ENCODE data around the gene FALEC. TPM values are rescaled to one million over a fixed set of nuclear protein-coding genes. Genes with fewer than 3 reads are reported as not detected.
A peak's percentile ranks its signal among the peaks of the same experiment; 100 is the strongest.

FALEC gene
- polyA plus RNA-seq, 2 of the 4 experiments (the other 2 are of a cell fraction) = 0.36 to 0.80 TPM

- peaks cover 38% of the 10 kb centered on the region for H3K4me1 ChIP-seq
- ATAC-seq (peak; percentile 39 to 48), DNase-seq (ENCODE audit: low read depth in 1 of 2, low spot score in 1 of 2) (peak in 1 of 2 experiments; percentile 67), FAIRE-seq (no peak)
- CTCF ChIA-PET = interaction anchor here (0.8 to 7.4 kb wide), 6 partner anchors 15 to 49 kb away, joined by 3 to 140 read pairs (median 5); no protein-coding TSS in a partner anchor
- no peaks in the 10 kb centered on the region for H3K9me3 ChIP-seq
- peak overlapping the region; percentile 74 for H3K4me2 ChIP-seq
- TF ChIP-seq HMGXB4 (CRISPR knock-in tag; IDR thresholded peaks at IDR 0.05; ENCODE audit: borderline replicate concordance) (no peak), MAX (IDR thresholded peaks at IDR 0.05) (peak; percentile 57; the same call in 1 of the 2 replicates), USF2 (IDR thresholded peaks at IDR 0.05) (peak; percentile 43), HEYL (CRISPR knock-in tag; IDR thresholded peaks at IDR 0.05) (no peak), RNF2 (IDR thresholded peaks at IDR 0.05; ENCODE audit: borderline replicate concordance, low read depth) (no peak), JUN (IDR thresholded peaks at IDR 0.05) (no peak), POLR2AphosphoS2 (conservative IDR thresholded peaks at IDR 0.05; ENCODE audit: low read length) (peak; percentile 81; the same call in 1 of the 2 replicates), KDM5A (IDR thresholded peaks at IDR 0.05) (0 out of 2 replicates have a peak, but pooled peaks have one; percentile 26), FOSL2 (IDR thresholded peaks at IDR 0.05) (peak; percentile 43; the same call in 1 of the 2 replicates), FOSL2 (CRISPR knock-in tag; IDR thresholded peaks at IDR 0.05) (peak; percentile 85)
- peak overlapping the region; percentile 98 for H3K27ac ChIP-seq
- 2% methylated on average over 38 of the region's 50 CpGs for WGBS (ENCODE audit: missing lambda C conversion rate)
- POLR2A ChIA-PET = interaction anchor here (0.6 to 6.3 kb wide), 18 partner anchors 9 to 403 kb away, joined by 3 to 201 read pairs (median 12); partner anchors contain the start of genes ENSA, FALEC and GOLPH3L
- peak overlapping the region; percentile 91 for H3K4me3 ChIP-seq
These were observed 62.9 kb downstream of the FALEC start for GRCh38 chr1:150578272-150579109.

GRCh38 chr1:150579110-150579944, 63.8 kb downstream of the FALEC start, which contains the start of gene MCL1:
Gene MCL1, minus strand, starts transcription at chr1:150579610. Its CDS starts 80 bp downstream, at chr1:150579530.
- DNase-seq (ENCODE audit: low read depth in 1 of 2, low spot score in 1 of 2) (peak; percentile 84 to 96), FAIRE-seq (no peak), ATAC-seq (peak; percentile 90 to 94)
- Histone ChIP-seq H3K4me1 (peaks cover 30% of the 10 kb centered on the region), H3K4me2 (peak within 1 kb of the TSS; percentile 81), H3K4me3 (peak within 1 kb of the TSS; percentile 91), H3K27ac (peak within 1 kb of the TSS; percentile 98), H3K9me3 (no peaks in the 10 kb centered on the region)
- POLR2A ChIA-PET = interaction anchor here (0.6 to 6.3 kb wide), 31 partner anchors 10 to 441 kb away, joined by 3 to 201 read pairs (median 5); partner anchors contain the start of genes ENSA, FALEC, GOLPH3L and MINDY1
- CTCF ChIA-PET = interaction anchor here (0.8 to 7.4 kb wide), 9 partner anchors 10 to 233 kb away, joined by 3 to 140 read pairs (median 3); no protein-coding TSS in a partner anchor
- WGBS (ENCODE audit: missing lambda C conversion rate) = 0% methylated on average over 12 of the region's 94 CpGs
- TF ChIP-seq SMC3 (IDR thresholded peaks at IDR 0.05) = no peak; the same call in 1 of the 3 replicates
- peak; percentile 71 to 72 for TF ChIP-seq CEBPB (IDR thresholded peaks at IDR 0.05)
- no peak for TF ChIP-seq NFE2L2 (conservative IDR thresholded peaks at IDR 0.05; ENCODE audit: low read length)
- no peak for TF ChIP-seq NR3C1 (IDR thresholded peaks at IDR 0.05)
- no peak for TF ChIP-seq CBX2 (IDR thresholded peaks at IDR 0.05; ENCODE audit: borderline replicate concordance, low read depth)
- no peak for TF ChIP-seq JUNB (IDR thresholded peaks at IDR 0.05)
- no peak for TF ChIP-seq RARB (CRISPR knock-in tag; IDR thresholded peaks at IDR 0.05)
- no peak for TF ChIP-seq USF2 (IDR thresholded peaks at IDR 0.05)
- TF ChIP-seq FOSL2 (IDR thresholded peaks at IDR 0.05) = no peak
- no peak; the same call in 1 of the 2 replicates for TF ChIP-seq FOSL2 (CRISPR knock-in tag; IDR thresholded peaks at IDR 0.05)
- no peak for TF ChIP-seq CTCF (IDR thresholded peaks at IDR 0.05)
- TF ChIP-seq HEYL (CRISPR knock-in tag; IDR thresholded peaks at IDR 0.05) = no peak
- TF ChIP-seq BCL3 (IDR thresholded peaks at IDR 0.05) = peak; percentile 99
- TF ChIP-seq MAFK (IDR thresholded peaks at IDR 0.05; ENCODE audit: partially characterized antibody) = no peak
- TF ChIP-seq PHF8 (IDR thresholded peaks at IDR 0.05; ENCODE audit: borderline replicate concordance, low read depth) = peak; percentile 98; the same call in 1 of the 2 replicates
- peak; percentile 97 for TF ChIP-seq ZFP36 (IDR thresholded peaks at IDR 0.05; ENCODE audit: borderline replicate concordance, partially characterized antibody)
- no peak for TF ChIP-seq RCOR1 (IDR thresholded peaks at IDR 0.05; ENCODE audit: low read depth, low read length)
- TF ChIP-seq PBX3 (IDR thresholded peaks at IDR 0.05) = no peak; the same call in 1 of the 2 replicates
